Sigmoid colon (tissue), 4 donors: ENCODE results near the gene WAS.

Source experiments
- CTCF ChIP-seq, 4 experiments: fragments of 450-650 bp in 3 of 4; fragments of 200-600 bp in 1 of 4; IDR thresholded peaks; one replicate each; pipeline ENCODE4 v1.5.1; 2016 to 2019; ENCODE audit warnings: antibody characterized with exemption in 4 of 4, mild to moderate bottlenecking in 3 of 4, moderate library complexity in 2 of 4
- EP300 ChIP-seq, 4 donors: sonication (generic); formaldehyde crosslinking; IDR thresholded peaks; one replicate each; pipeline ENCODE4 v1.6.1; 2017; ENCODE audit warnings: antibody characterized with exemption in 4 of 4

- TF ChIP-seq CTCF (IDR thresholded peaks at IDR 0.05) = no peak
- no peak for TF ChIP-seq EP300 (IDR thresholded peaks at IDR 0.05)
Measured at GRCh38 chrX:48705871-48706270, 22.3 kb downstream of the WAS start.
